Measurements from ENCODE around the gene LTA4H.

The LTA4H gene

DNA sequence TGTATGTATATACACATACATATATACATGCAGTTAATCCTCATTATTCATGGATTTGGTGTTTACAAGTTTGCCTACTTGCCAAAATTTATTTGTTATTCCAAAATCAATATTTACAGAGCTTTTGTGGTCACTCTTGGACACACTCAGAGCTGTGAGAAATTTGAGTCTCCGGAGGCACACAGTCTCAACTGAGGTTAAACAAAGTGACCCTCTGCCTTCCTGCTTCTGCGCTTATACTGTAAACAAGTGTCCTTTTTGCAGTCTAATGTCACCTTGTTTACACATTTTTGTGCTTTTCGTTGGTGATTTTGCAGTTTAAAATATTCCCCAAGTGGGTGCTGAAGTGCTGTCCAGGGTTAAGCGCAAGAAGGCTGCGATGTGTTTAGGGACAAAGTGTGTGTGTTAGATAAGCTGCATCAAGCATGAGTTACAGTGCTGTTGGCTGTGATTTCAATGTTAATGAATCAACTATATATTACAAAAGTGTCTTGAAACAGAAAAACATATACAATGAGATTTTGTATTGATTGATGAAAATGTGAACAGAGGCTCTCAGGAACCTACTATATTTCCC, 13.1 kb upstream of the LTA4H start:
- H3K27me3 ChIP-seq, result no peaks in the 10 kb centered on the region
- no peaks in the 10 kb centered on the region for H3K36me3 ChIP-seq
- TF ChIP-seq, protein P1, sequence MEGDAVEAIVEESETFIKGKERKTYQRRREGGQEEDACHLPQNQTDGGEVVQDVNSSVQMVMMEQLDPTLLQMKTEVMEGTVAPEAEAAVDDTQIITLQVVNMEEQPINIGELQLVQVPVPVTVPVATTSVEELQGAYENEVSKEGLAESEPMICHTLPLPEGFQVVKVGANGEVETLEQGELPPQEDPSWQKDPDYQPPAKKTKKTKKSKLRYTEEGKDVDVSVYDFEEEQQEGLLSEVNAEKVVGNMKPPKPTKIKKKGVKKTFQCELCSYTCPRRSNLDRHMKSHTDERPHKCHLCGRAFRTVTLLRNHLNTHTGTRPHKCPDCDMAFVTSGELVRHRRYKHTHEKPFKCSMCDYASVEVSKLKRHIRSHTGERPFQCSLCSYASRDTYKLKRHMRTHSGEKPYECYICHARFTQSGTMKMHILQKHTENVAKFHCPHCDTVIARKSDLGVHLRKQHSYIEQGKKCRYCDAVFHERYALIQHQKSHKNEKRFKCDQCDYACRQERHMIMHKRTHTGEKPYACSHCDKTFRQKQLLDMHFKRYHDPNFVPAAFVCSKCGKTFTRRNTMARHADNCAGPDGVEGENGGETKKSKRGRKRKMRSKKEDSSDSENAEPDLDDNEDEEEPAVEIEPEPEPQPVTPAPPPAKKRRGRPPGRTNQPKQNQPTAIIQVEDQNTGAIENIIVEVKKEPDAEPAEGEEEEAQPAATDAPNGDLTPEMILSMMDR (IDR thresholded peaks at IDR 0.05), result no peak
- no peaks in the 10 kb centered on the region for H3K9me3 ChIP-seq
- DNase-seq, result no peak
- H3K4me3 ChIP-seq, result no peak overlapping the region
- H3K4me1 ChIP-seq, result peaks cover 0 to 18% (median 11%) of the 10 kb centered on the region in 4 donors
- H3K27ac ChIP-seq, result no peak overlapping the region
- intact Hi-C loops (cut with DNase I; ENCODE audit: low total_unique reads), result no loop called here

DNA sequence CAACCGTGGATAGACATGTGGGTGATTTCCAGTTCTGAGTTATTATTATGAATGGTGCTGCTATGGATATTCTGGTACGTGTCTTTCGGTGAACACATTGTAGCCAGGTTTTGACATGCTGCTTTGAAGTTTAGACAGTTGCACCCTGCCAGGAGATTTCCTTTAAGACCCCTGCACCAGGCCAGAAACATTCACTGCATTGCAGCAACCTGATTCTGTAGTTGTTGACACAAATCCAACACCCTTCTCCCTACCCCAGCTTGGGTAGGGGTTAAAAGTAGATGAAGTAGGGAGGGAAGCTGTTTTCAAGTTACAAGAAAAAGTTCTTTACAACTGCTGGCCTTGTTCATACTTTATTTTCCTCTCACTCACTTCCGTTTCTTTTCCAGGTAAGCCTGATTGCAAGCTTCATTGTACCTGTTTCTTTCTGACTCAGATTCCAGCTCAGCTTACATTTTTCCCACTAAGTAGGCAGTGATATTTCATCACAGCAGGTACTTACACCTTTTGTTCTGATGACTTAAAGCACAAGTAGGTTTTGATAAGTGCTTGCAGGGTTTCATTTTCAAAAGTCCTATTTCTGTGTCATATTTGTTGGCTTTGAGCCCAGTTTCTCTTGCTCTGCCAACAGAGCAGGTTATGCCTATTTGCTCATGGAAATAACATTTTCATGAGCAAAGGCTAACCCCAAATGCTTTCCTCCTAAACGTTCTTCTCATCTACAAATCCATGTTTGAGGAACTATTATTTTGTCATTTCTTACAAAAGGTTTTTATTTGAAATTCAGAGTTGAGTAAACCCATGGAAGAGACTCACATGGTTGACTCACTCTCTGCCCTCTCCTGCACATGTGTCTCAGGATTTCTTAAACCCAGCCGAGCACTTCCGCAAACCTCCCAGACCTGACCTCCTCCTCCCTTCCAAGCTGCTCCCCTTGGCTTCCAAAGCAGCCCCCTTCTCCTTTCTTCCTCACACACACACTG, 12.1 kb upstream of the LTA4H start:
- H3K27me3 ChIP-seq, result no peaks in the 10 kb centered on the region
- peak in 1 of 2 donors; percentile 37 for DNase-seq
- H3K36me3 ChIP-seq, result no peaks in the 10 kb centered on the region
- H3K9me3 ChIP-seq, result no peaks in the 10 kb centered on the region
- peaks cover 0 to 18% (median 11%) of the 10 kb centered on the region in 4 donors for H3K4me1 ChIP-seq
- intact Hi-C loops (cut with DNase I; ENCODE audit: low total_unique reads), result no loop called here
- TF ChIP-seq, protein P1 (IDR thresholded peaks at IDR 0.05), result no peak
- H3K4me3 ChIP-seq, result no peak overlapping the region
- no peak overlapping the region for H3K27ac ChIP-seq

DNA sequence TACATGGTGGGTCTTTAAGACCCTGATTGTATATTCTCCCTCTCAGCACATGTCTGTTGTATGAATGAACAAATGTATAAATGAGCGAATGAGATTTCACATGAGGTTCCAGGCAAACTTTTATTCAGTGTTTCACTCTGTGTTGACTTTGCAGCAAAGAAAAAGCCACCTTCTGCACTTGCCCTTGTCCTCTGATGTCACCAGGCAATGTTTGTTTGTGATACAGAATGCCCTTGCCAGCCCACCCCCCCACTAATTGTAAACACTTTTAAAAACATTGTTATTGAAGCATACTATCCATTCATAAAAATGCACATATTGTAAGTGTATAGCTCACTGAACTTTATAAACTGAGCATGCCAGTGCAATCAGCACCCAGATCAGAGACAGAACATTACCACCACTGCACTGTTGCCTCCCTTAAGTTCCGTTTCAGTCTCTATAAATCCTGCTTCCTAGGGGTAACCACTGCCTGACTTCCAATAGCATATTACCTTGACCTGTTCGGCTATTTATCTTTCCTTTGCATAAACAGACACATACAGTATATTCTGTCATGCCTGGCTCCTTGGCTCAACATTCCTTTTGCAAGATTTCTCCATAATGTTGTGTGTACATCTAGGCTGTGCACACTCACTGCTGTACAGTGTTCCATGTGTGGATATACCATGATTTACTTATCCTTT, 11.3 kb upstream of the LTA4H start:
- Histone ChIP-seq H3K9me3 (no peaks in the 10 kb centered on the region), H3K4me1 (peaks cover 0 to 18% (median 11%) of the 10 kb centered on the region in 4 donors), H3K27ac (no peak overlapping the region), H3K4me3 (no peak overlapping the region), H3K36me3 (no peaks in the 10 kb centered on the region), H3K27me3 (no peaks in the 10 kb centered on the region)
- DNase-seq, result no peak
- TF ChIP-seq, protein P1 (IDR thresholded peaks at IDR 0.05), result no peak
- intact Hi-C loops (cut with DNase I; ENCODE audit: low total_unique reads), result no loop called here

DNA sequence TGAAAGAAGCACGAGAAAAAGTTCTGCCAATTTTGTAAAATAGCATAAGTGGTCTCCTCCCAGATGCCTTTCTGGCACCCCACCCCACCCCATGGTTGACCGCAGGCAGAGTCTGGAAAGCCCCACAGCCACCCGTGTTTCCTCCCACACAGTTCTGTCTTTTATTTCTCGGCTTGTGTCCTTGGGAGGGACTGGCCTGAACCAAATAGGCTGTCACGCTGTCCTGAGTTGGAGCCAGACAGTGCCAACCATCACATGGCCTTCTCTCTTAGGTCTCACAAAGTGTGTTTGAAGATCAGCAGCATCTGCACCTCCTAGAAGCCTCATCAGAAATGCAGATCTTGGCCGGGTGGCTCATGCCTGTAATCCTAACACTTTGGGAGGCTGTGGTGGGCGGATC, 10.2 kb upstream of the LTA4H start:
- Histone ChIP-seq H3K27me3 (no peaks in the 10 kb centered on the region), H3K4me1 (peaks cover 0 to 18% (median 11%) of the 10 kb centered on the region in 4 donors), H3K4me3 (no peak overlapping the region), H3K36me3 (no peaks in the 10 kb centered on the region), H3K9me3 (no peaks in the 10 kb centered on the region), H3K27ac (no peak overlapping the region)
- intact Hi-C loops (cut with DNase I; ENCODE audit: low total_unique reads), result no loop called here
- TF ChIP-seq, protein P1 (IDR thresholded peaks at IDR 0.05), result no peak
- no peak for DNase-seq

DNA sequence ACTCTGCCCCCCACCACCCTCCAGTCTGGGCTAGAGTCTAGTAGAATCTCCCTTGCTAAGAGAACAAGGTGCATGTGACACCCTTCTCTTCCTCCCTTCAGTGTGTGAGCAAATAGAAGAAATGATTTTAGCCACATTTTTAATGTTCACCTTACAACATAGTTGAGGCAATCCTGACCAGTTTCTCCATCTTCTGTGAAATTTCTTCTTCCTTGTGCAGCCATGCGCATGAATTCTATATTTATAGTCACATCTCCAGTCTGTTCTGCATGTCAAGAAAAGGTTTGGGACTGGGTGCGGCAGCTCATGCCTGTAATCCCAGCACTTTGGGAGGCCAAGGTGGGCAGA, 9.5 kb upstream of the LTA4H start:
- Histone ChIP-seq H3K9me3 (no peaks in the 10 kb centered on the region), H3K4me1 (peaks cover 0 to 18% (median 11%) of the 10 kb centered on the region in 4 donors), H3K27ac (no peak overlapping the region), H3K4me3 (no peak overlapping the region), H3K27me3 (no peaks in the 10 kb centered on the region), H3K36me3 (no peaks in the 10 kb centered on the region)
- TF ChIP-seq, protein P1 (IDR thresholded peaks at IDR 0.05), result no peak
- intact Hi-C loops (cut with DNase I; ENCODE audit: low total_unique reads), result no loop called here
- DNase-seq, result no peak

All from tibial artery (tissue), 4 donors.